ENCODE measurements around the gene STK17B. TPM values are rescaled to one million over a fixed set of nuclear protein-coding genes. Genes with fewer than 3 reads are reported as not detected.

The STK17B gene
- polyA plus RNA-seq, 1 donor (not counting 4 experiments of a cell fraction or from before 2014, with no cell fraction given) = 11.0 TPM

DNA sequence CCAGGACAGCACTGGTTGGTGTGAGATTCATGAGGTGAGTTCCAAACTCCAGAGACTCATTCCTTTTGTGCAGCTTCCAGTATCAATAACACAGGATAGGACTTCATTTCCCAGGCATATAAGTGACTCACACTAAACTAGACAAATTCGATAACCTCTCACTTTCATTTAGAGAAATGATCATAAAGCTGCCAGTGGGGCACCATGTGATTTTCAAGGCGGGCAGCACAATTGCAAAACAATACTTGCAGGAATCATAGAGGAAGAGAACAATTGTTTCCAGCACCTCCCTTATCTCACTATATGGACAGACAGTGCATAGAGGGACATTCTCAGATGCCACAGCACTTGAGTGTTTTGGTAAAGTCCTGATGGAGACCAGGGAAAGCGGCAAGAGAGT, 71.5 kb downstream of the STK17B start:
- Histone ChIP-seq H3K4me2 (ENCODE audit: control insufficient read depth, extremely low read depth, insufficient read depth, low read depth, low read length) (no peak overlapping the region), H3K4me1 (ENCODE audit: control insufficient read depth, extremely low read depth, insufficient read depth, low read length) (no peaks in the 10 kb centered on the region), H3K27ac (ENCODE audit: control insufficient read depth, insufficient read depth, low read length) (no peak overlapping the region), H3K79me2 (ENCODE audit: control insufficient read depth, insufficient read depth, low read length) (no peaks in the 10 kb centered on the region), H3K27me3 (ENCODE audit: control insufficient read depth, extremely low read depth, insufficient read depth, low read length) (no peaks in the 10 kb centered on the region), H3K9me3 (ENCODE audit: control insufficient read depth, low read depth, low read length) (no peaks in the 10 kb centered on the region), H3K9ac (ENCODE audit: control insufficient read depth, extremely low read depth, insufficient read depth, low read length) (no peak overlapping the region), H2AFZ (ENCODE audit: control insufficient read depth, low read length) (no peak overlapping the region), H3K9me1 (ENCODE audit: control insufficient read depth, extremely low read depth, insufficient read depth, low read length) (no peaks in the 10 kb centered on the region), H3K36me3 (ENCODE audit: control insufficient read depth in 2 of 2, extremely low read depth in 1 of 2, insufficient read depth in 2 of 2, low read length in 2 of 2) (no peaks in the 10 kb centered on the region), H3K4me3 (ENCODE audit: control insufficient read depth in 2 of 3, extremely low read depth in 1 of 3, insufficient read depth in 2 of 3, low read depth in 1 of 3, low read length in 3 of 3) (no peak overlapping the region), H4K20me1 (ENCODE audit: control insufficient read depth, extremely low read depth, insufficient read depth, low read length) (no peaks in the 10 kb centered on the region)
- dilution Hi-C loops (cut with MboI; ENCODE audit: extremely low pct_ligation_motif_present, low sequenced_read_pairs) = no loop called here
- no peak for DNase-seq (ENCODE audit: low read depth, low spot score)
- no peak for TF ChIP-seq EZH2 (IDR thresholded peaks at IDR 0.05; ENCODE audit: low read length)
- TF ChIP-seq, protein P1, sequence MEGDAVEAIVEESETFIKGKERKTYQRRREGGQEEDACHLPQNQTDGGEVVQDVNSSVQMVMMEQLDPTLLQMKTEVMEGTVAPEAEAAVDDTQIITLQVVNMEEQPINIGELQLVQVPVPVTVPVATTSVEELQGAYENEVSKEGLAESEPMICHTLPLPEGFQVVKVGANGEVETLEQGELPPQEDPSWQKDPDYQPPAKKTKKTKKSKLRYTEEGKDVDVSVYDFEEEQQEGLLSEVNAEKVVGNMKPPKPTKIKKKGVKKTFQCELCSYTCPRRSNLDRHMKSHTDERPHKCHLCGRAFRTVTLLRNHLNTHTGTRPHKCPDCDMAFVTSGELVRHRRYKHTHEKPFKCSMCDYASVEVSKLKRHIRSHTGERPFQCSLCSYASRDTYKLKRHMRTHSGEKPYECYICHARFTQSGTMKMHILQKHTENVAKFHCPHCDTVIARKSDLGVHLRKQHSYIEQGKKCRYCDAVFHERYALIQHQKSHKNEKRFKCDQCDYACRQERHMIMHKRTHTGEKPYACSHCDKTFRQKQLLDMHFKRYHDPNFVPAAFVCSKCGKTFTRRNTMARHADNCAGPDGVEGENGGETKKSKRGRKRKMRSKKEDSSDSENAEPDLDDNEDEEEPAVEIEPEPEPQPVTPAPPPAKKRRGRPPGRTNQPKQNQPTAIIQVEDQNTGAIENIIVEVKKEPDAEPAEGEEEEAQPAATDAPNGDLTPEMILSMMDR (optimal IDR thresholded peaks at IDR 0.05 in 1 of 3, IDR thresholded peaks at IDR 0.05 in 1 of 3, conservative IDR thresholded peaks at IDR 0.05 in 1 of 3; ENCODE audit: extremely low read depth in 1 of 3, insufficient read depth in 2 of 3, low read length in 3 of 3) = no peak
- FAIRE-seq = no peak

DNA sequence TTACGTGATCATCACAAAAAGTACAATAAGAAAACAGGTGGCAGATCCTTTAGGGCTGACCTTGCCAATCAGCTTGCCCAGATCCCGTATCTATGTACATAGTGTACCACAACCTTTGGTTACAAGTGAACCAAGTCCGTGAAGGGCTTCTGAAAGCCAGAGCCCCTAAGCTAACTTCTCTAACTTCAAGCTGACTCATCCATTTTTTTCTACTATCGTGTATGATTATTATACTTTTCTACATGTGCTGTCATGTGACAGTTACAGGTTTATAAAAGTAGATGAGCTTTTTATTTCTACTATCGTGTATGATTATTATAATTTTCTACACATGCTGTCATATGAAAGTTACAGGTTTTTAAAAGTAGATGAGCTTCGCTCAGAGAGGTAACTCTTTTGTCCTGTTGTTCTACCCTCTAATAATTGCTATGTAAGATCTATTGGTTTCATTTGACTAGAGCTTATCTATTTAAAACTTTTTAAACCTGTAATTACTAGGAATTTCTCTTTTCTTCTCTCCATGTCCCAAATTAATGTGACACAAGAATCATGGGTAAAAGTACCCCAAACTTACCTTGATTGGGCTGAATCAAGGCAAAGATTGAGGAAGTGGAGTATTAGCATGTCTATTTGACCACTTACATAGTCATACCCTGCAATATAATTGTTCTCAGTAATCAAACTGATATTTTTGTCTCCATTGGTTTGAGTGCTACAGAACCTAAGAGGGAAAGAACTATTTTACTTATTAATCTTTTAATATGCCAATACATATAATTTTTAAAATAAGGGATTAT, 73.3 kb downstream of the STK17B start:
- H3K9me1 ChIP-seq (ENCODE audit: control insufficient read depth, extremely low read depth, insufficient read depth, low read length) = no peaks in the 10 kb centered on the region
- no peak overlapping the region for H3K9ac ChIP-seq (ENCODE audit: control insufficient read depth, extremely low read depth, insufficient read depth, low read length)
- no peaks in the 10 kb centered on the region for H3K79me2 ChIP-seq (ENCODE audit: control insufficient read depth, insufficient read depth, low read length)
- H3K4me2 ChIP-seq (ENCODE audit: control insufficient read depth, extremely low read depth, insufficient read depth, low read depth, low read length) = no peak overlapping the region
- H3K4me3 ChIP-seq (ENCODE audit: control insufficient read depth in 2 of 3, extremely low read depth in 1 of 3, insufficient read depth in 2 of 3, low read depth in 1 of 3, low read length in 3 of 3) = no peak overlapping the region
- no peak overlapping the region for H2AFZ ChIP-seq (ENCODE audit: control insufficient read depth, low read length)
- no peak overlapping the region for H3K27ac ChIP-seq (ENCODE audit: control insufficient read depth, insufficient read depth, low read length)
- no peak for TF ChIP-seq EZH2 (IDR thresholded peaks at IDR 0.05; ENCODE audit: low read length)
- TF ChIP-seq, protein P1 (optimal IDR thresholded peaks at IDR 0.05 in 1 of 3, IDR thresholded peaks at IDR 0.05 in 1 of 3, conservative IDR thresholded peaks at IDR 0.05 in 1 of 3; ENCODE audit: extremely low read depth in 1 of 3, insufficient read depth in 2 of 3, low read length in 3 of 3) = no peak
- DNase-seq (ENCODE audit: low read depth, low spot score) (no peak), FAIRE-seq (no peak)
- H3K27me3 ChIP-seq (ENCODE audit: control insufficient read depth, extremely low read depth, insufficient read depth, low read length) = no peaks in the 10 kb centered on the region
- H3K4me1 ChIP-seq (ENCODE audit: control insufficient read depth, extremely low read depth, insufficient read depth, low read length) = no peaks in the 10 kb centered on the region
- no peaks in the 10 kb centered on the region for H3K9me3 ChIP-seq (ENCODE audit: control insufficient read depth, low read depth, low read length)
- no peaks in the 10 kb centered on the region for H4K20me1 ChIP-seq (ENCODE audit: control insufficient read depth, extremely low read depth, insufficient read depth, low read length)
- H3K36me3 ChIP-seq (ENCODE audit: control insufficient read depth in 2 of 2, extremely low read depth in 1 of 2, insufficient read depth in 2 of 2, low read length in 2 of 2) = no peaks in the 10 kb centered on the region
- dilution Hi-C loops (cut with MboI; ENCODE audit: extremely low pct_ligation_motif_present, low sequenced_read_pairs) = no loop called here

Measured in keratinocyte (primary cell).